Stomach (tissue), 4 donors: Measurements from ENCODE around the gene PLPPR4.

Experiments
- CTCF ChIP-seq, 7 experiments: fragments of 450-650 bp in 4 of 7; fragments of 200-600 bp in 3 of 7; sonication (generic) in 3 of 7; IDR thresholded peaks; one replicate each; pipeline ENCODE4 v1.5.1; 2016 to 2019; ENCODE audit warnings: antibody characterized with exemption in 7 of 7, control low read depth in 2 of 7, mild to moderate bottlenecking in 1 of 7
- EP300 ChIP-seq: sonication (generic); formaldehyde crosslinking; IDR thresholded peaks from one replicate; pipeline ENCODE4 v1.6.1; 2017; ENCODE audit warnings: antibody characterized with exemption

- TF ChIP-seq EP300 (no peak), CTCF (IDR thresholded peaks at IDR 0.05) (no peak)
These were observed 27.5 kb upstream of the PLPPR4 start for GRCh38 chr1:99236756-99237155.
